Endodermal cell (in vitro differentiated cells): Measurements from ENCODE around the gene SULT1A1. TPM values are rescaled to one million over a fixed set of nuclear protein-coding genes. Genes with fewer than 3 reads are reported as not detected.

Experiments
- DNase-seq: peaks from one replicate; pipeline ENCODE4 v3.0.0-alpha.2; 2017
- H3K27ac ChIP-seq: 2 replicates; pipeline ENCODE4 v1.5.1; 2013; ENCODE audit warnings: mild to moderate bottlenecking, low read depth, low read length, moderate library complexity
- H3K27me3 ChIP-seq: 2 replicates; pipeline ENCODE4 v1.6.1; 2013; ENCODE audit warnings: mild to moderate bottlenecking, low read length, moderate library complexity; ENCODE audit not compliant: insufficient read depth, control insufficient read depth, poor library complexity, severe bottlenecking
- H3K36me3 ChIP-seq: 2 replicates; pipeline ENCODE4 v1.7.0; 2013; ENCODE audit warnings: mild to moderate bottlenecking, low read length, moderate library complexity; ENCODE audit not compliant: control insufficient read depth, insufficient read depth
- H3K4me1 ChIP-seq: one replicate; pipeline ENCODE4 v1.7.0; 2013; ENCODE audit warnings: low read length; ENCODE audit not compliant: control insufficient read depth, insufficient read depth
- H3K4me3 ChIP-seq: 2 replicates; pipeline ENCODE4 v1.5.1; 2013; ENCODE audit warnings: mild to moderate bottlenecking, low read length, moderate library complexity
- H3K9ac ChIP-seq: 2 replicates; pipeline ENCODE4 v1.6.1; 2013; ENCODE audit warnings: mild to moderate bottlenecking, low read length, moderate library complexity; ENCODE audit not compliant: poor library complexity, severe bottlenecking; ENCODE audit errors: extremely low read depth
- H3K9me3 ChIP-seq: 2 replicates; pipeline ENCODE4 v1.6.1; 2013; ENCODE audit warnings: mild to moderate bottlenecking, low read length, moderate library complexity; ENCODE audit not compliant: control insufficient read depth
- H3K27ac Mint-ChIP-seq: 2 replicates; pipeline ENCODE4 v1.8.0; 2020; ENCODE audit warnings: mixed read lengths
- H3K27me3 Mint-ChIP-seq: 2 replicates; pipeline ENCODE4 v1.8.0; 2021; ENCODE audit warnings: mild to moderate bottlenecking, mixed read lengths; ENCODE audit not compliant: insufficient read depth
- H3K36me3 Mint-ChIP-seq: 2 replicates; pipeline ENCODE4 v1.8.0; 2020; ENCODE audit warnings: low read depth, mixed read lengths
- H3K4me1 Mint-ChIP-seq: 2 replicates; pipeline ENCODE4 v1.8.0; 2020; ENCODE audit warnings: mixed read lengths
- H3K4me3 Mint-ChIP-seq: 2 replicates; pipeline ENCODE4 v1.8.0; 2020; ENCODE audit warnings: mild to moderate bottlenecking, moderate library complexity, mixed read lengths
- H3K9me3 Mint-ChIP-seq: 2 replicates; pipeline ENCODE4 v1.8.0; 2020; ENCODE audit warnings: mild to moderate bottlenecking, mixed read lengths
- WGBS, 2 experiments: methylation state at CpG; one replicate each; pipeline versions ENCODE4 v1.1.5 to v1.1.7; 2013; ENCODE audit warnings: missing lambda C conversion rate in 2 of 2, mixed read lengths in 1 of 2; ENCODE audit not compliant: insufficient coverage in 1 of 2, insufficient read length in 1 of 2; 5-methylcytosine and 5-hydroxymethylcytosine counted together
- total RNA-seq, 2 donors: library from RNA; stranded (reverse); fragmentation: NEBNext Ultra II Directional in 1 of 2; extraction: Animal tissue kit (Norgen Biotek cat#: 25700) in 1 of 2; gene quantifications; 2 replicates in 1 of 2; 3 replicates in 1 of 2; pipeline ENCODE4 v1.2.1, GENCODE V29; 2021
- TF ChIP-seq, protein P1 (sequence below): fragments of 200-600 bp; sonication (generic); conservative IDR thresholded peaks from 2 replicates; pipeline ENCODE4 v1.5.0; 2021; ENCODE audit warnings: antibody characterized with exemption, mild to moderate bottlenecking

Gene SULT1A1
- total RNA-seq, 2 donors from 2014 or later: 4.3 to 7.2 TPM

- Histone ChIP-seq H3K27ac (no peak overlapping the region), H3K9me3 (no peaks in the 10 kb centered on the region), H3K4me3 (no peak overlapping the region), H3K4me1 (no peaks in the 10 kb centered on the region), H3K9ac (no peak overlapping the region), H3K27me3 (no peaks in the 10 kb centered on the region), H3K36me3 (no peaks in the 10 kb centered on the region)
- TF ChIP-seq, protein P1, sequence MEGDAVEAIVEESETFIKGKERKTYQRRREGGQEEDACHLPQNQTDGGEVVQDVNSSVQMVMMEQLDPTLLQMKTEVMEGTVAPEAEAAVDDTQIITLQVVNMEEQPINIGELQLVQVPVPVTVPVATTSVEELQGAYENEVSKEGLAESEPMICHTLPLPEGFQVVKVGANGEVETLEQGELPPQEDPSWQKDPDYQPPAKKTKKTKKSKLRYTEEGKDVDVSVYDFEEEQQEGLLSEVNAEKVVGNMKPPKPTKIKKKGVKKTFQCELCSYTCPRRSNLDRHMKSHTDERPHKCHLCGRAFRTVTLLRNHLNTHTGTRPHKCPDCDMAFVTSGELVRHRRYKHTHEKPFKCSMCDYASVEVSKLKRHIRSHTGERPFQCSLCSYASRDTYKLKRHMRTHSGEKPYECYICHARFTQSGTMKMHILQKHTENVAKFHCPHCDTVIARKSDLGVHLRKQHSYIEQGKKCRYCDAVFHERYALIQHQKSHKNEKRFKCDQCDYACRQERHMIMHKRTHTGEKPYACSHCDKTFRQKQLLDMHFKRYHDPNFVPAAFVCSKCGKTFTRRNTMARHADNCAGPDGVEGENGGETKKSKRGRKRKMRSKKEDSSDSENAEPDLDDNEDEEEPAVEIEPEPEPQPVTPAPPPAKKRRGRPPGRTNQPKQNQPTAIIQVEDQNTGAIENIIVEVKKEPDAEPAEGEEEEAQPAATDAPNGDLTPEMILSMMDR: no peak
- Mint-ChIP-seq H3K4me3 (no peak overlapping the region), H3K36me3 (peaks cover 3% of the 10 kb centered on the region), H3K9me3 (no peaks in the 10 kb centered on the region), H3K27me3 (no peaks in the 10 kb centered on the region), H3K27ac (peak overlapping the region; percentile 9), H3K4me1 (peaks cover 23% of the 10 kb centered on the region)
- 84 to 86% methylated on average over 13 to 17 of the region's 17 CpGs for WGBS, 2 experiments
- DNase-seq: no peak
Measured at GRCh38 chr16:28573738-28574718, 35.8 kb downstream of the SULT1A1 start.

GRCh38 chr16:28572696-28573510, 36.9 kb downstream of the SULT1A1 start:
- no peaks in the 10 kb centered on the region for H3K27me3 Mint-ChIP-seq

More at GRCh38 chr16:28572696-28573510, 36.9 kb downstream of the SULT1A1 start:
- H3K36me3 Mint-ChIP-seq: peaks cover 3% of the 10 kb centered on the region
- Histone ChIP-seq H3K27me3 (no peaks in the 10 kb centered on the region), H3K9me3 (no peaks in the 10 kb centered on the region), H3K4me3 (no peak overlapping the region), H3K4me1 (no peaks in the 10 kb centered on the region), H3K9ac (no peak overlapping the region), H3K27ac (no peak overlapping the region), H3K36me3 (no peaks in the 10 kb centered on the region)
- H3K4me1 Mint-ChIP-seq: peaks cover 23% of the 10 kb centered on the region
- peaks cover 3% of the 10 kb centered on the region for H3K9me3 Mint-ChIP-seq
- no peak overlapping the region for H3K4me3 Mint-ChIP-seq
- WGBS, 2 experiments: 62 to 74% methylated on average over 11 to 15 of the region's 15 CpGs
- TF ChIP-seq, protein P1: no peak
- H3K27ac Mint-ChIP-seq: peak overlapping the region; percentile 9
- DNase-seq: peak; percentile 60
